Fibroblast of lung (primary cell): ENCODE results near the gene GLYATL3. TPM values are rescaled to one million over a fixed set of nuclear protein-coding genes. Genes with fewer than 3 reads are reported as not detected.

Source experiments
- DNase-seq, 2 donors: peaks; one replicate each; pipeline versions ENCODE4 v3.0.0 to v3.0.0-alpha.2; 2010; ENCODE audit warnings: low read depth in 2 of 2
- H2AFZ ChIP-seq: 2 replicates; pipeline ENCODE4 v1.5.1; 2012; ENCODE audit warnings: low read length, control low read depth, inconsistent platforms
- H3K27ac ChIP-seq: 2 replicates; pipeline ENCODE4 v1.5.1; 2011; ENCODE audit warnings: low read length, control low read depth; ENCODE audit not compliant: insufficient read depth
- H3K27me3 ChIP-seq: 2 replicates; pipeline ENCODE4 v1.5.1; 2011; ENCODE audit warnings: mild to moderate bottlenecking, low read length; ENCODE audit not compliant: control insufficient read depth, insufficient read depth
- H3K36me3 ChIP-seq: 2 replicates; pipeline ENCODE4 v1.5.1; 2011; ENCODE audit warnings: low read length; ENCODE audit not compliant: control insufficient read depth, insufficient read depth
- H3K4me1 ChIP-seq: 2 replicates; pipeline ENCODE4 v1.5.1; 2011; ENCODE audit warnings: low read length; ENCODE audit not compliant: control insufficient read depth, insufficient read depth; ENCODE audit errors: extremely low read depth
- H3K4me2 ChIP-seq: 2 replicates; pipeline ENCODE4 v1.5.1; 2011; ENCODE audit warnings: low read length, control low read depth; ENCODE audit not compliant: insufficient read depth; ENCODE audit errors: extremely low read depth
- H3K4me3 ChIP-seq, 4 experiments: fragments of 200-600 bp in 1 of 4; sonication (generic) in 1 of 4; replicated peaks in 1 of 4; 2 replicates each; pipeline ENCODE4 v1.5.1; 2011 to 2016; ENCODE audit warnings: low read length in 4 of 4, low read depth in 3 of 4, mild to moderate bottlenecking in 3 of 4, control low read depth in 2 of 4, inconsistent platforms in 1 of 4, mixed read lengths in 1 of 4; ENCODE audit not compliant: insufficient read depth in 1 of 4; ENCODE audit errors: control extremely low read depth in 1 of 4
- H3K79me2 ChIP-seq: 2 replicates; pipeline ENCODE4 v1.5.1; 2012; ENCODE audit warnings: mild to moderate bottlenecking, low read length, inconsistent platforms; ENCODE audit not compliant: control insufficient read depth, insufficient read depth
- H3K9ac ChIP-seq: 2 replicates; pipeline ENCODE4 v1.5.1; 2011; ENCODE audit warnings: mild to moderate bottlenecking, low read length, control low read depth; ENCODE audit not compliant: insufficient read depth
- H3K9me3 ChIP-seq: 2 replicates; pipeline ENCODE4 v1.5.1; 2012; ENCODE audit warnings: low read depth, low read length; ENCODE audit not compliant: control insufficient read depth, insufficient read depth
- H4K20me1 ChIP-seq: 2 replicates; pipeline ENCODE4 v1.5.1; 2011; ENCODE audit warnings: low read length; ENCODE audit not compliant: control insufficient read depth, insufficient read depth; ENCODE audit errors: extremely low read depth
- CTCF ChIP-seq, 2 donors: IDR thresholded peaks in 1 of 2; conservative IDR thresholded peaks in 1 of 2; 1 replicate in 1 of 2; 2 replicates in 1 of 2; pipeline ENCODE4 v1.5.1; 2011 to 2012; ENCODE audit warnings: low read length in 2 of 2, control low read depth in 1 of 2, inconsistent platforms in 1 of 2, low read depth in 1 of 2, mild to moderate bottlenecking in 1 of 2
- EZH2 ChIP-seq: IDR thresholded peaks from 2 replicates; pipeline ENCODE4 v1.5.1; 2012; ENCODE audit warnings: low read length, control low read depth, mild to moderate bottlenecking; ENCODE audit errors: missing control alignments
- polyA plus RNA-seq, 2 donors: library from polyadenylated mRNA; depleted of rRNA in 1 of 2; stranded (reverse) in 1 of 2; unstranded in 1 of 2; fragments of >200 nt; gene quantifications; 2 replicates each; pipeline ENCODE4 v1.2.1, GENCODE V29; 2011 to 2012; ENCODE audit warnings: missing spikeins in 1 of 2
- total RNA-seq: library from RNA; depleted of rRNA; stranded (reverse); fragments of >200 nt; gene quantifications from 2 replicates; pipeline ENCODE4 v1.2.1, GENCODE V29; 2014

GLYATL3 gene
- total and polyA plus RNA-seq, 2 donors (not counting 1 experiment from before 2014, with no cell fraction given), result not detected

GRCh38 chr6:49462927-49463611, 36.7 kb upstream of the GLYATL3 start, which contains the start of the genes CENPQ and MMUT:
CENPQ (plus strand) TSS chr6:49463370; CDS start chr6:49470177, 6,807 bp downstream.
MMUT (minus strand) TSS chr6:49463253; CDS start chr6:49459466, 3,787 bp downstream.
- H3K27me3 ChIP-seq, result no peaks in the 10 kb centered on the region
- H2AFZ ChIP-seq, result peak within 1 kb of the TSS; percentile 90
- H3K27ac ChIP-seq, result peak within 1 kb of the TSS; percentile 89
- H3K79me2 ChIP-seq, result peaks cover 41% of the 10 kb centered on the region
- H3K36me3 ChIP-seq, result no peaks in the 10 kb centered on the region
- H4K20me1 ChIP-seq, result no peaks in the 10 kb centered on the region
- peak within 1 kb of the TSS; percentile 41 to 98 (median 87) for H3K4me3 ChIP-seq
- H3K4me1 ChIP-seq, result no peaks in the 10 kb centered on the region
- DNase-seq, result peak; percentile 94 to 95
- H3K9me3 ChIP-seq, result no peaks in the 10 kb centered on the region
- H3K4me2 ChIP-seq, result peak within 1 kb of the TSS; percentile 82
- TF ChIP-seq CTCF (conservative IDR thresholded peaks at IDR 0.05 in 1 of 2, IDR thresholded peaks at IDR 0.05 in 1 of 2; ENCODE audit: low read depth in 1 of 2, low read length in 2 of 2) (no peak), EZH2 (no peak)
- H3K9ac ChIP-seq, result peak within 1 kb of the TSS; percentile 79

GRCh38 chr6:49463612-49463967, 36.1 kb upstream of the GLYATL3 start:
- Histone ChIP-seq H3K4me3 (peak overlapping the region; percentile 41 to 98 (median 87)), H3K36me3 (no peaks in the 10 kb centered on the region), H3K9ac (peak overlapping the region; percentile 65), H3K9me3 (no peaks in the 10 kb centered on the region), H3K4me2 (peak overlapping the region; percentile 82), H3K4me1 (no peaks in the 10 kb centered on the region), H3K27ac (peak overlapping the region; percentile 89), H3K79me2 (peaks cover 42% of the 10 kb centered on the region), H4K20me1 (no peaks in the 10 kb centered on the region), H3K27me3 (no peaks in the 10 kb centered on the region), H2AFZ (peak overlapping the region; percentile 46)
- no peak for DNase-seq
- no peak for TF ChIP-seq EZH2
- no peak for TF ChIP-seq CTCF (conservative IDR thresholded peaks at IDR 0.05 in 1 of 2, IDR thresholded peaks at IDR 0.05 in 1 of 2; ENCODE audit: low read depth in 1 of 2, low read length in 2 of 2)

GRCh38 chr6:49464691-49465090, 35.0 kb upstream of the GLYATL3 start:
- Histone ChIP-seq H3K9me3 (no peaks in the 10 kb centered on the region), H3K27me3 (no peaks in the 10 kb centered on the region), H3K27ac (no peak overlapping the region), H3K36me3 (no peaks in the 10 kb centered on the region), H3K9ac (no peak overlapping the region), H3K4me2 (no peak overlapping the region), H4K20me1 (no peaks in the 10 kb centered on the region), H3K4me3 (no peak overlapping the region), H3K4me1 (no peaks in the 10 kb centered on the region), H3K79me2 (peaks cover 42% of the 10 kb centered on the region), H2AFZ (no peak overlapping the region)
- DNase-seq, result no peak
- TF ChIP-seq EZH2, result no peak
- no peak for TF ChIP-seq CTCF (conservative IDR thresholded peaks at IDR 0.05 in 1 of 2, IDR thresholded peaks at IDR 0.05 in 1 of 2; ENCODE audit: low read depth in 1 of 2, low read length in 2 of 2)
